ENCODE results near the gene PIGU.
A peak's percentile ranks its signal among the peaks of the same experiment; 100 is the strongest.

DNA sequence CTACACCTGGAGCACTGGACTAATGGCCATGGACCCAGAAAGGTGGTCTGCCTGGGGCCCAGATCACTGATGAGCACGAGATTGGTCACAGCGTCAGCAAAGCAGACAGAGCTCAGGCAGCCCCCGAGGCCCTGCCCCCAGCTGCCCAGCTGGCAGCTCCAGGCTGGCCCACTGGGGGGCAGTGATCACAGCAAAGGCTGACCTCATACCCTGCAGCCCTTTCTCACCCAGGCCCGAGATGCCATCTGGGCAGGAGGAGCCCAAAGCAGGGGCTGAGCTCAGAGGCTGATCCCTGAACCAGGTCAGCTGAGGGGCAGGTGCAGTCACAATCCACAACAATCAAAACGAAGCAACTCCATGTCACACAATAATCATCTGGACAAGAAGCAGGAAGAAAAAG, 114.3 kb downstream of the PIGU start:
- TF ChIP-seq, protein P1, sequence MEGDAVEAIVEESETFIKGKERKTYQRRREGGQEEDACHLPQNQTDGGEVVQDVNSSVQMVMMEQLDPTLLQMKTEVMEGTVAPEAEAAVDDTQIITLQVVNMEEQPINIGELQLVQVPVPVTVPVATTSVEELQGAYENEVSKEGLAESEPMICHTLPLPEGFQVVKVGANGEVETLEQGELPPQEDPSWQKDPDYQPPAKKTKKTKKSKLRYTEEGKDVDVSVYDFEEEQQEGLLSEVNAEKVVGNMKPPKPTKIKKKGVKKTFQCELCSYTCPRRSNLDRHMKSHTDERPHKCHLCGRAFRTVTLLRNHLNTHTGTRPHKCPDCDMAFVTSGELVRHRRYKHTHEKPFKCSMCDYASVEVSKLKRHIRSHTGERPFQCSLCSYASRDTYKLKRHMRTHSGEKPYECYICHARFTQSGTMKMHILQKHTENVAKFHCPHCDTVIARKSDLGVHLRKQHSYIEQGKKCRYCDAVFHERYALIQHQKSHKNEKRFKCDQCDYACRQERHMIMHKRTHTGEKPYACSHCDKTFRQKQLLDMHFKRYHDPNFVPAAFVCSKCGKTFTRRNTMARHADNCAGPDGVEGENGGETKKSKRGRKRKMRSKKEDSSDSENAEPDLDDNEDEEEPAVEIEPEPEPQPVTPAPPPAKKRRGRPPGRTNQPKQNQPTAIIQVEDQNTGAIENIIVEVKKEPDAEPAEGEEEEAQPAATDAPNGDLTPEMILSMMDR (IDR thresholded peaks at IDR 0.05), result peak in 10 of 12 donors; percentile 17 to 50 (median 30)
- no peak for TF ChIP-seq POLR2A (IDR thresholded peaks at IDR 0.05)

Data from heart left ventricle (tissue), 13 donors.